Measurements from ENCODE around the gene SS18L1.

DNA sequence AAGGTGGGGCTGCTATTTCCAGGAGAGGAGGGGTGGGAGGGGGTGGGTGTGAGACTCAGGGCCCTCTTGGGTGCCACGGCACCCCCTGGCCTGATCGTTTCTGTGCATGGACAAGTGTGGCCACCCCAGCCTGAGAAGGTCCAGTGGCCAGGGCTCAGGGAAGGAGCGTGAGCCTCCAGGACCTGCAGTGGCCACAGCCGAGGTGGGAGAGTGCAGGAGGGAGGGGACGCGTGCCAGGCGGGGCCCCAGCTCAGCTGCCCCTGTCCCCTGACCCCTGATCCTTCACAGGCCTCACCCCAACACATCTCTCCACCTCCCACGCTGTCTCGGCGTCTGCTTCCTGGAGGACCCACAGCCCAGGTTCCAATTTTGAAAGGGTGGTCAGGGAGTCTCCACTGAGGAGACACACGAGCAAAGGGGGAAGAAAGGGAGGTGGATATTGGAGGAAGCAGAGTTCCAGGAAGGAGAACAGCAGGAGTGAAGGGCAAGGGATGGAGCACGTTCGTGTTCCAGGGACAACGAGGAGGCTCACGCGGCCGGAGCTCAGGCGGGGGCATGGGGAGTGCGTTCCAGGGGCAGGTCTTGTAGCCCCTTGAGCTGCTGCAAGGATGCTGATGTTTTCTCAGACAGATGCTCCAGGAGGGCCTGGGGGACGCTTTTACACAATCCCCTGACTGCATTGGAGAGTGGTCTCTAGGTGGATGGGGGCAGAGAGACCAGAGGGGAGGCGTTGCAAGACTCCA, 80.7 kb downstream of the SS18L1 start:
- TF ChIP-seq, protein P1, sequence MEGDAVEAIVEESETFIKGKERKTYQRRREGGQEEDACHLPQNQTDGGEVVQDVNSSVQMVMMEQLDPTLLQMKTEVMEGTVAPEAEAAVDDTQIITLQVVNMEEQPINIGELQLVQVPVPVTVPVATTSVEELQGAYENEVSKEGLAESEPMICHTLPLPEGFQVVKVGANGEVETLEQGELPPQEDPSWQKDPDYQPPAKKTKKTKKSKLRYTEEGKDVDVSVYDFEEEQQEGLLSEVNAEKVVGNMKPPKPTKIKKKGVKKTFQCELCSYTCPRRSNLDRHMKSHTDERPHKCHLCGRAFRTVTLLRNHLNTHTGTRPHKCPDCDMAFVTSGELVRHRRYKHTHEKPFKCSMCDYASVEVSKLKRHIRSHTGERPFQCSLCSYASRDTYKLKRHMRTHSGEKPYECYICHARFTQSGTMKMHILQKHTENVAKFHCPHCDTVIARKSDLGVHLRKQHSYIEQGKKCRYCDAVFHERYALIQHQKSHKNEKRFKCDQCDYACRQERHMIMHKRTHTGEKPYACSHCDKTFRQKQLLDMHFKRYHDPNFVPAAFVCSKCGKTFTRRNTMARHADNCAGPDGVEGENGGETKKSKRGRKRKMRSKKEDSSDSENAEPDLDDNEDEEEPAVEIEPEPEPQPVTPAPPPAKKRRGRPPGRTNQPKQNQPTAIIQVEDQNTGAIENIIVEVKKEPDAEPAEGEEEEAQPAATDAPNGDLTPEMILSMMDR (IDR thresholded peaks at IDR 0.05; ENCODE audit: poor library complexity), result no peak
- no peak for TF ChIP-seq EZH2 (IDR thresholded peaks at IDR 0.05; ENCODE audit: borderline replicate concordance)
- no peak for TF ChIP-seq EZH2phosphoT487 (IDR thresholded peaks at IDR 0.05; ENCODE audit: low read depth, severe bottlenecking, unreplicated experiment)
